DOHH2 (cell line): ENCODE measurements around the gene HACD3.

Experiments used
- H3F3A ChIP-seq: fragments of 200-600 bp; sonication (generic), shearing (Covaris generic); 2 replicates; pipeline ENCODE4 v1.6.0; 2016; ENCODE audit warnings: antibody characterized with exemption, mild to moderate bottlenecking; ENCODE audit not compliant: control insufficient read depth, insufficient read depth
- H3K27ac ChIP-seq: fragments of 200-600 bp; sonication (generic); 2 replicates; pipeline ENCODE4 v1.5.1; 2014; ENCODE audit warnings: low read depth, mild to moderate bottlenecking, low read length, moderate library complexity
- H3K27me3 ChIP-seq: fragments of 200-600 bp; sonication (generic); 2 replicates; pipeline ENCODE4 v1.6.1; 2014; ENCODE audit warnings: mild to moderate bottlenecking, low read length, mixed read lengths; ENCODE audit not compliant: control insufficient read depth
- H3K36me3 ChIP-seq: fragments of 200-600 bp; sonication (generic); 2 replicates; pipeline ENCODE4 v1.6.1; 2014; ENCODE audit warnings: mild to moderate bottlenecking, low read length, moderate library complexity, mixed read lengths; ENCODE audit not compliant: control insufficient read depth
- H3K4me1 ChIP-seq: fragments of 200-600 bp; sonication (generic); 2 replicates; pipeline ENCODE4 v1.6.1; 2014; ENCODE audit warnings: mild to moderate bottlenecking, low read length, mixed read lengths; ENCODE audit not compliant: control insufficient read depth
- H3K4me2 ChIP-seq: fragments of 200-600 bp; sonication (generic); 2 replicates; pipeline ENCODE4 v1.6.0; 2014; ENCODE audit warnings: mild to moderate bottlenecking, low read length, moderate library complexity
- H3K4me3 ChIP-seq: fragments of 200-600 bp; sonication (generic); 2 replicates; pipeline ENCODE4 v1.5.1; 2014; ENCODE audit warnings: mild to moderate bottlenecking, low read length, mixed read lengths
- H3K79me2 ChIP-seq: fragments of 200-600 bp; sonication (generic); 2 replicates; pipeline ENCODE4 v1.6.1; 2014; ENCODE audit warnings: mild to moderate bottlenecking, low read length, mixed read lengths; ENCODE audit not compliant: control insufficient read depth
- H3K9me2 ChIP-seq: fragments of 200-600 bp; sonication (generic); replicated peaks from 2 replicates; pipeline ENCODE4 v1.6.1; 2014; ENCODE audit warnings: mild to moderate bottlenecking, low read length, mixed read lengths; ENCODE audit not compliant: control insufficient read depth
- H3K9me3 ChIP-seq: fragments of 200-600 bp; sonication (generic); 2 replicates; pipeline ENCODE4 v1.6.1; 2014; ENCODE audit warnings: antibody characterized with exemption, low read length, mixed read lengths; ENCODE audit not compliant: control insufficient read depth, insufficient read depth
- H4K20me1 ChIP-seq: fragments of 200-600 bp; sonication (generic); 2 replicates; pipeline ENCODE4 v1.6.0; 2014; ENCODE audit warnings: low read depth, mild to moderate bottlenecking, antibody characterized with exemption, low read length, moderate library complexity; ENCODE audit not compliant: control insufficient read depth, insufficient read depth
- CTCF ChIP-seq: fragments of 200-600 bp; sonication (generic); IDR thresholded peaks from one replicate; pipeline ENCODE4 v1.5.1; 2014; ENCODE audit warnings: antibody characterized with exemption, mild to moderate bottlenecking, low read depth, low read length; ENCODE audit not compliant: poor library complexity, severe bottlenecking
- EZH2phosphoT487 ChIP-seq: fragments of 200-600 bp; sonication (generic); IDR thresholded peaks from 2 replicates; pipeline ENCODE4 v1.6.1; 2017; ENCODE audit warnings: borderline replicate concordance, mild to moderate bottlenecking, antibody characterized with exemption, low read length, moderate library complexity, mixed read lengths

Gene HACD3

GRCh38 chr15:65579762-65580161, 49.5 kb downstream of the HACD3 start:
- Histone ChIP-seq H3K27ac (no peak overlapping the region), H3K27me3 (no peaks in the 10 kb centered on the region), H3K9me3 (no peaks in the 10 kb centered on the region), H3K4me2 (no peak overlapping the region), H3K4me1 (peaks cover 33% of the 10 kb centered on the region), H3K9me2 (no peaks in the 10 kb centered on the region), H3K4me3 (no peak overlapping the region), H3K36me3 (peaks cover 83% of the 10 kb centered on the region), H3K79me2 (no peaks in the 10 kb centered on the region), H3F3A (peaks cover 15% of the 10 kb centered on the region; the same call in 1 of the 2 replicates), H4K20me1 (no peaks in the 10 kb centered on the region)
- TF ChIP-seq EZH2phosphoT487 (no peak), CTCF (no peak)

- peaks cover 84% of the 10 kb centered on the region for H3K36me3 ChIP-seq
- no peaks in the 10 kb centered on the region for H4K20me1 ChIP-seq
- no peak for TF ChIP-seq CTCF
- TF ChIP-seq EZH2phosphoT487 = no peak
- no peaks in the 10 kb centered on the region for H3K9me2 ChIP-seq
- H3K4me3 ChIP-seq = no peak overlapping the region
- no peaks in the 10 kb centered on the region for H3K79me2 ChIP-seq
- peaks cover 14% of the 10 kb centered on the region; the same call in 1 of the 2 replicates for H3F3A ChIP-seq
- H3K9me3 ChIP-seq = no peaks in the 10 kb centered on the region
- no peak overlapping the region for H3K4me2 ChIP-seq
- H3K27me3 ChIP-seq = no peaks in the 10 kb centered on the region
- H3K4me1 ChIP-seq = peaks cover 36% of the 10 kb centered on the region
- H3K27ac ChIP-seq = no peak overlapping the region
Measured at GRCh38 chr15:65580287-65580686, 50.0 kb downstream of the HACD3 start.

GRCh38 chr15:65583701-65584100, 53.4 kb downstream of the HACD3 start:
- H3K36me3 ChIP-seq = peaks cover 74% of the 10 kb centered on the region
- H3K4me1 ChIP-seq = peaks cover 25% of the 10 kb centered on the region
- H3K4me3 ChIP-seq = peak overlapping the region; percentile 46
- TF ChIP-seq EZH2phosphoT487 (no peak), CTCF (no peak)
- H3F3A ChIP-seq = 0 out of 2 replicates have a peak, but pooled peaks cover 7% of the 10 kb centered on the region
- H3K9me3 ChIP-seq = no peaks in the 10 kb centered on the region
- H3K27ac ChIP-seq = peak overlapping the region; percentile 3
- H3K79me2 ChIP-seq = no peaks in the 10 kb centered on the region
- H3K27me3 ChIP-seq = no peaks in the 10 kb centered on the region
- H3K9me2 ChIP-seq = no peaks in the 10 kb centered on the region
- no peaks in the 10 kb centered on the region for H4K20me1 ChIP-seq
- H3K4me2 ChIP-seq = peak overlapping the region; percentile 62

- peaks cover 74% of the 10 kb centered on the region for H3K36me3 ChIP-seq
- H3F3A ChIP-seq = 0 out of 2 replicates have a peak, but pooled peaks cover 6% of the 10 kb centered on the region
- TF ChIP-seq EZH2phosphoT487 (no peak), CTCF (no peak)
- peak overlapping the region; percentile 3 for H3K27ac ChIP-seq
- no peaks in the 10 kb centered on the region for H3K79me2 ChIP-seq
- no peaks in the 10 kb centered on the region for H4K20me1 ChIP-seq
- H3K4me3 ChIP-seq = peak overlapping the region; percentile 46
- no peaks in the 10 kb centered on the region for H3K27me3 ChIP-seq
- H3K4me1 ChIP-seq = peaks cover 25% of the 10 kb centered on the region
- no peaks in the 10 kb centered on the region for H3K9me3 ChIP-seq
- peak overlapping the region; percentile 62 for H3K4me2 ChIP-seq
- no peaks in the 10 kb centered on the region for H3K9me2 ChIP-seq
Measured at GRCh38 chr15:65584241-65584640, 54.0 kb downstream of the HACD3 start.
